Hematopoietic multipotent progenitor cell treated with erythropoietin and hydrocortisone succinate and interleukin-3 and kit ligand, for 15 days (in vitro differentiated cells): ENCODE measurements around the gene ADAM11.

ENCODE experiments used
- DNase-seq: peaks from one replicate; pipeline ENCODE4 v3.0.0-alpha.2; 2015; ENCODE audit warnings: low spot score

Gene ADAM11

GRCh38 chr17:44831371-44831770 is 72.6 kb downstream of the ADAM11 start:
- no peak for DNase-seq
